Measurements from ENCODE around the gene FAM180A.

Gene FAM180A

DNA sequence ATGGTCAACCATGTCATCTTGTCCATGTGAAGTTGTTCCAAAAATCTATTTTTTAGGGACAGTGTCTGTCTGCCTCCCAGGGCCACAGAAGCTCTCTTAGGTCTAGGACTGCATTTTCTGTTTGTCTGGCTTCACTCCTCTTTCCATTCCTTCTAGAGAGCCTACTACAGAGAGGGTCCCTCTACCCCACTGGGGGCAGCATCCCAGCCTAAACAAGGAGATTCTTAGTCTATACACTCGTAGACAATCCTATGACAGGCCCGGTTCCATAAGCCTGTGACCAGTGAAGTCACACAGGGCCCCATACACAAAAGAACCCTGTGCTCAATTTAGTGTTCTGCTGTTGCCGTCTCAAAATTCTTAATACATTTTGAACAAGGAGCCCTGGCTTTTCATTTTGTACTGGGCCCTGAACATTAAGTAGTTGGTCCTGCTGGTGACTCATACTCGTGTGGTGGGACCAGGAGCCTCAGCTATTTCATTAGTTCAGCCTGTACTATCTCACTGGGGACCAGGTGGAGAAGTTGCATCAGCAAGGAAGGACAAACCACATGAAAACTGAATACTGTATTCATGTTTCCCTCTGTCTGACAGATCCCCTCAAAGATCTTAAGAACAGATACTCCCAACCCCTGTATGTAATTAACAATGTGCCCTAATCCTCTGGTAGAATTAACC lies 23.5 kb upstream of the FAM180A start:
- in situ Hi-C loops (cut with MboI; ENCODE audit: low sequenced_read_pairs) = no loop called here

DNA sequence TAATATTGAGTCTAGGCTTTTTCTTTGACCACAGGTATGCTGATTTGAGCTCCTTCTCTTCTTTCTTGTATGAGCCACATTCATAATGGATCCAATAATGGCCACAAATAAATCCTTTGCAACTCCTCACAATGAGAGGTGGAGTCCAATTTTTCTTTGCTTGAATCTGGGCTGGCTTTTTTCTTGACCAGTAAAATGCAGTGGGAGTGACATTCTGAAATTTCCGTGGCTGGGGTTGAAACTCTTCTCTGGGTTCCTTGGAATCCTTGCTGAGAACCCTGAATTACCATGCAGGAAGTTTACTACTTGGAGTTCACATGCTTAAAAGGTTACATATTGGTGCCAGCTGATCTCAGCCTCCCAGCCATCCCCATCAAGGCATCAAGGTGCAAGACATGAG lies 22.4 kb upstream of the FAM180A start:
- in situ Hi-C loops (cut with MboI; ENCODE audit: low sequenced_read_pairs) = no loop called here

- in situ Hi-C loops (cut with MboI; ENCODE audit: low sequenced_read_pairs) = no loop called here
These were observed 21.6 kb upstream of the FAM180A start for GRCh38 chr7:135770139-135770710.

- in situ Hi-C loops (cut with MboI; ENCODE audit: low sequenced_read_pairs) = no loop called here
These were observed 20.6 kb upstream of the FAM180A start for GRCh38 chr7:135769005-135769802.

GRCh38 chr7:135768467-135768866 lies 19.9 kb upstream of the FAM180A start:
- in situ Hi-C loops (cut with MboI; ENCODE audit: low sequenced_read_pairs) = no loop called here

DNA sequence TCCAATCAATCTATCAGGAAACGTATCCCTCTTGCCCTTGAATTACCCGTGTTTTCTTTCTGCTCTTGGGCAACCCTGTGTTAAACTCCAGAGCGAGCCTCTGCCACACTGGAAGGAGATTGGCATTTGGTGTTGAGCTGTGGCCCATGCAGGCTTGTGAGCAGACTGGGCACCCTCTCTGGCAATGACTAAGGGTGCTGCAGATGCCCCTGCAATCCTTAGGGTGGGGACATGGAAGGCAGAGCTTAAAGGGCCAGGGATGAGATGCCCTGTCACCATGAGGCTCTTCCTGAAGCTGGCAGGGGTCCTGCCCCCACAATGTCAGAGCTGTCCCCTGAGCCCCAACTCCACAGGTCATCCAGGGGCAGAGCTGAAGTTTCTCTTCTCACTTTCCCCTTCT lies 19.5 kb upstream of the FAM180A start:
- in situ Hi-C loops (cut with MboI; ENCODE audit: low sequenced_read_pairs) = no loop called here

DNA sequence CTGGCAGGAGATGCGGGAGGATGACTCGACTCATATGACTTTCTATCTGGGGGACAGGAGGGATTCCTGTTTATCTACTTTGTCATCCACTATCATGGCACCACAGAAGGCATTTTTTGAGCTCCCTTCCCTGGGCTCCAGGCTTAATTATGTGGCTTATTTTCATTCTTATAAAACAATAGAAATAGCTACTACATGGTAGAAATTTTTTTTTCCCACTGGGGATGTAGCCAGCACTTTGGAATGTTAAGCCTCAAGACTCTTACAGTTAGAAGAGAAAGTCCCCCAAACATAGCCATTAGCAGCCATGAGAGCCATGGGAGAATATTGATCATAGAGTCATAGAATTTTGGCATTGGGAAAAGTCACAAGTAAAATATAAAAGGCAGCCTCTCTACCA lies 14.6 kb upstream of the FAM180A start:
- in situ Hi-C loops (cut with MboI; ENCODE audit: low sequenced_read_pairs) = no loop called here

GRCh38 chr7:135761751-135762488 lies 13.3 kb upstream of the FAM180A start:
- in situ Hi-C loops (cut with MboI; ENCODE audit: low sequenced_read_pairs) = no loop called here

GRCh38 chr7:135759532-135759931 lies 10.9 kb upstream of the FAM180A start:
- in situ Hi-C loops (cut with MboI; ENCODE audit: low sequenced_read_pairs) = no loop called here

GRCh38 chr7:135758531-135758932 lies 9.9 kb upstream of the FAM180A start:
- in situ Hi-C loops (cut with MboI; ENCODE audit: low sequenced_read_pairs) = no loop called here

- in situ Hi-C loops (cut with MboI; ENCODE audit: low sequenced_read_pairs) = no loop called here
These were observed 9.3 kb upstream of the FAM180A start for GRCh38 chr7:135757719-135758411.

GRCh38 chr7:135756191-135756590 lies 7.6 kb upstream of the FAM180A start:
- in situ Hi-C loops (cut with MboI; ENCODE audit: low sequenced_read_pairs) = no loop called here

DNA sequence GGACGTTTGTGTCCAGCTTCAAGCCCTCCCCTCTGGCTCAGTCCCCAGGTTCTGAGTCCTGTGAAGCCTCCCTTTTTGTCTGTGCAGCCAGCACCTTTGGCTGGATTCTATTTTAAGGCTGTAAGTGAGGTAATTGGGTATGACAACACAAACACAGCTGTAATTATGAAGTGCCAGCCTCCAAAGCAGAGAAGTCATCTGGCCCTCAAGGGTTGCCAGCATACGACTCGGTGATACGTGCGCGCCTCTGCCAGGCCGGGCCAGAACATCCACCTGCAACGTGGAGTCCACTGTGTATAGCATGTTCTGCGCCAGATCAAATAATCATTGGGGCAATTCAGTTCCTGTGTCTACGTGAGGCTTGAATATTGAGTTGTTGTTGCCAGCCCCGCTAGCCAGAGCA lies 6.7 kb upstream of the FAM180A start:
- in situ Hi-C loops (cut with MboI; ENCODE audit: low sequenced_read_pairs) = no loop called here

- in situ Hi-C loops (cut with MboI; ENCODE audit: low sequenced_read_pairs) = no loop called here
These were observed 5.2 kb upstream of the FAM180A start for GRCh38 chr7:135753616-135754413.

- in situ Hi-C loops (cut with MboI; ENCODE audit: low sequenced_read_pairs) = no loop called here
These were observed 1.2 kb downstream of the FAM180A start for GRCh38 chr7:135747366-135747765.

DNA sequence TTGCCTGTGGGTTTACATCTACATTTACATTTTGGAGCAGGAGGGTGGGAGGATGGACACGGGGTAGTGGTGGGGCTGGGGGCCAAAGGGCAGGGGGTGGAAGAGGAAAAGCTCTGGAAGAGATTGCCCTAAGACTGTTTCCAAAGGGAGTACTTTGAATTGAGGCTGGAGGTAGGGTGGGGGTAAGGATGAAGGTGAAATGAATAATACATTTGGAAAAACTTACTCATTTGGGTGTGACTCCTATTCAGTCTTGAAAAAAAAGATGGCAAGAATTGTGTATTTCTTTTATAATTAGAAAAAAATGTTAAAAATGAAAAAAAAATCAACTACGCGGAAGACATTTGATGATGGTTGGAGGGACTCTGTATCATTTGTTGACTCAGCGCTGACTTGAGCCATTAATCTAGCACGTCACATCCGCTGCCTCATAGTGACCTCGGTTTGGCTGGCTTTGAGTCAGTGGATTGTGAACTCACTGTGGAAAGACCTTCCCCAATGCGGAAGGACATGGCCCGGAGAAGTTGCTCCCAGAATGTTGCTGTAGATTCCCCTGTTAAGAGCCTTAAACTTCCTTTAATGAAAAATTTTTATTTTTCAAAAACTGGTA lies 2.8 kb downstream of the FAM180A start:
- in situ Hi-C loops (cut with MboI; ENCODE audit: low sequenced_read_pairs) = no loop called here

- in situ Hi-C loops (cut with MboI; ENCODE audit: low sequenced_read_pairs) = no loop called here
These were observed 3.5 kb downstream of the FAM180A start for GRCh38 chr7:135744938-135745702.

DNA sequence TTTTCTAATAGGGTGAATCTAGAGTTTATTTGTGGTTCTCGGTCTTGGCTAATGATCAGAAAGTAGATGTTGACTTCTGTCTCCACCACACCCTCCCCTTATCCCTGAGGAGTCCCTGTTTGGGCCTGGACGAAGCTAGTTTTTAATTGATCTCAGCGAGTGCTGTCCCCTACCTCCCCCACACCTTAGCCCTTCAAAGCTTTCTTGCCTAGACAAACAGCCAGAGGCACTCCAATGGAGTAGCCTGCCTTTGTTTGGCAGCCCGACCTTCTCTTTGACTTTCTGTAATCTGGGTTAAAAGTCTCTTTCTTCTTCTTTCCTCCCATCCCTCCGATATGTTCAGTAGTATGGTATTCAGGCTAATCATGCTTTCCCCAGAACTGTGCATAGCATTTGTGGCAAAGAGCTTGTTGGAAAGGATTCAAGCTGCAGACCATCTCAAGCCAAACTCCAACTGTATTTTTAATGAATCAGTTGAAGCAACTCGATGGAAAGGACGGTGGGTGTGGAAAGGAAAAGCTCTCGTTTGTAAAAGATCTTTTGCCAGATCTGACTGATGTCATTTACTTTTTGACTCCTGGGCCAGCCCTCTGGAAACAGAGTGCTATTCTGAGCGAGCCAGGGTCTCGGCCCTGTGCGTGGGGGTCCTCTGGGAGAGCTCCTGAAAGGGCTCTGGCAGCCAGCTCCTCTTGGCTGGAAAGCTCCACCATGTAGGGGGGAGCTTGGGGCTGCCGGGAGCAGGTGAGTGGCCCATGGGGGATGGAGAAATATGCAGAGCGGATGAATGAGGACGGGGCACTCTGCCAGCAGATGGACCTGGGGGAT lies 4.5 kb downstream of the FAM180A start:
- in situ Hi-C loops (cut with MboI; ENCODE audit: low sequenced_read_pairs) = no loop called here
